Nephron progenitor cell (in vitro differentiated cells): ENCODE data around the gene IL13RA1.

ENCODE experiments used
- DNase-seq: peaks from one replicate; pipeline ENCODE4 v3.0.0; 2021
- H3K27ac Mint-ChIP-seq: 2 replicates; pipeline ENCODE4 v1.8.0; 2021; ENCODE audit warnings: mild to moderate bottlenecking, moderate library complexity, mixed read lengths
- H3K27me3 Mint-ChIP-seq: 2 replicates; pipeline ENCODE4 v1.8.0; 2021; ENCODE audit warnings: mild to moderate bottlenecking, low read depth, mixed read lengths; ENCODE audit not compliant: poor library complexity
- H3K36me3 Mint-ChIP-seq: 2 replicates; pipeline ENCODE4 v1.8.0; 2021; ENCODE audit warnings: low read depth, mixed read lengths
- H3K4me1 Mint-ChIP-seq: 2 replicates; pipeline ENCODE4 v1.8.0; 2021; ENCODE audit warnings: mixed read lengths
- H3K4me3 Mint-ChIP-seq: 2 replicates; pipeline ENCODE4 v1.8.0; 2021; ENCODE audit warnings: mild to moderate bottlenecking, moderate library complexity, mixed read lengths
- H3K9me3 Mint-ChIP-seq: 2 replicates; pipeline ENCODE4 v1.8.0; 2021; ENCODE audit warnings: mild to moderate bottlenecking, moderate library complexity, mixed read lengths
- CTCF ChIP-seq: fragments of 200-600 bp; sonication (generic); IDR thresholded peaks from 2 replicates; pipeline ENCODE4 v1.5.0; 2021; ENCODE audit warnings: antibody characterized with exemption

Gene IL13RA1

GRCh38 chrX:118726887-118727685 is at the start of gene IL13RA1:
TSS of gene IL13RA1 (plus strand) at chrX:118727606. CDS start at chrX:118727639, 33 bp downstream.
- Mint-ChIP-seq H3K27me3 (peaks cover 4% of the 10 kb centered on the region), H3K36me3 (no peaks in the 10 kb centered on the region), H3K27ac (peak within 1 kb of the TSS; percentile 94), H3K4me3 (peak within 1 kb of the TSS; percentile 87), H3K9me3 (peaks cover 58% of the 10 kb centered on the region), H3K4me1 (peaks cover 75% of the 10 kb centered on the region)
- TF ChIP-seq CTCF = no peak
- DNase-seq = peak; percentile 83

GRCh38 chrX:118679290-118679689 is 48.1 kb upstream of the IL13RA1 start:
- TF ChIP-seq CTCF = no peak
- DNase-seq = no peak
- Mint-ChIP-seq H3K27ac (no peak overlapping the region), H3K4me1 (no peaks in the 10 kb centered on the region), H3K27me3 (no peaks in the 10 kb centered on the region), H3K36me3 (peaks cover 15% of the 10 kb centered on the region), H3K4me3 (no peak overlapping the region), H3K9me3 (peaks cover 11% of the 10 kb centered on the region)

- no peak for DNase-seq
- Mint-ChIP-seq H3K27ac (no peak overlapping the region), H3K36me3 (peaks cover 8% of the 10 kb centered on the region), H3K9me3 (peaks cover 4% of the 10 kb centered on the region), H3K27me3 (no peaks in the 10 kb centered on the region), H3K4me1 (no peaks in the 10 kb centered on the region), H3K4me3 (no peak overlapping the region)
- no peak for TF ChIP-seq CTCF
Observed at GRCh38 chrX:118682258-118683014, 45.0 kb upstream of the IL13RA1 start.

- H3K4me1 Mint-ChIP-seq = no peaks in the 10 kb centered on the region
- H3K36me3 Mint-ChIP-seq = peaks cover 14% of the 10 kb centered on the region
- H3K27me3 Mint-ChIP-seq = no peaks in the 10 kb centered on the region
- no peak for DNase-seq
- peaks cover 4% of the 10 kb centered on the region for H3K9me3 Mint-ChIP-seq
- no peak overlapping the region for H3K27ac Mint-ChIP-seq
- TF ChIP-seq CTCF = no peak
- no peak overlapping the region for H3K4me3 Mint-ChIP-seq
Observed at GRCh38 chrX:118685393-118685792, 42.0 kb upstream of the IL13RA1 start.

GRCh38 chrX:118688935-118689334 is 38.5 kb upstream of the IL13RA1 start:
- Mint-ChIP-seq H3K9me3 (peaks cover 8% of the 10 kb centered on the region), H3K4me1 (no peaks in the 10 kb centered on the region), H3K27ac (no peak overlapping the region), H3K36me3 (peaks cover 6% of the 10 kb centered on the region), H3K4me3 (no peak overlapping the region), H3K27me3 (no peaks in the 10 kb centered on the region)
- no peak for DNase-seq
- TF ChIP-seq CTCF = no peak
